A549 treated with Mapracorat at 1 μM for 4 hours (cell line): ENCODE results near the gene BFAR. TPM values are rescaled to one million over a fixed set of nuclear protein-coding genes. Genes with fewer than 3 reads are reported as not detected.

Experiments
- total RNA-seq: library from RNA; stranded (reverse); fragments of 200-300 nt; extraction: Qiagen RNA extraction; gene quantifications from 5 replicates; pipeline ENCODE4 v1.2.3, GENCODE V29; 2022

The BFAR gene, protein sequence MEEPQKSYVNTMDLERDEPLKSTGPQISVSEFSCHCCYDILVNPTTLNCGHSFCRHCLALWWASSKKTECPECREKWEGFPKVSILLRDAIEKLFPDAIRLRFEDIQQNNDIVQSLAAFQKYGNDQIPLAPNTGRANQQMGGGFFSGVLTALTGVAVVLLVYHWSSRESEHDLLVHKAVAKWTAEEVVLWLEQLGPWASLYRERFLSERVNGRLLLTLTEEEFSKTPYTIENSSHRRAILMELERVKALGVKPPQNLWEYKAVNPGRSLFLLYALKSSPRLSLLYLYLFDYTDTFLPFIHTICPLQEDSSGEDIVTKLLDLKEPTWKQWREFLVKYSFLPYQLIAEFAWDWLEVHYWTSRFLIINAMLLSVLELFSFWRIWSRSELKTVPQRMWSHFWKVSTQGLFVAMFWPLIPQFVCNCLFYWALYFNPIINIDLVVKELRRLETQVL
- total RNA-seq, result 111 to 139 TPM (median 126 TPM) in 5 replicates

DNA sequence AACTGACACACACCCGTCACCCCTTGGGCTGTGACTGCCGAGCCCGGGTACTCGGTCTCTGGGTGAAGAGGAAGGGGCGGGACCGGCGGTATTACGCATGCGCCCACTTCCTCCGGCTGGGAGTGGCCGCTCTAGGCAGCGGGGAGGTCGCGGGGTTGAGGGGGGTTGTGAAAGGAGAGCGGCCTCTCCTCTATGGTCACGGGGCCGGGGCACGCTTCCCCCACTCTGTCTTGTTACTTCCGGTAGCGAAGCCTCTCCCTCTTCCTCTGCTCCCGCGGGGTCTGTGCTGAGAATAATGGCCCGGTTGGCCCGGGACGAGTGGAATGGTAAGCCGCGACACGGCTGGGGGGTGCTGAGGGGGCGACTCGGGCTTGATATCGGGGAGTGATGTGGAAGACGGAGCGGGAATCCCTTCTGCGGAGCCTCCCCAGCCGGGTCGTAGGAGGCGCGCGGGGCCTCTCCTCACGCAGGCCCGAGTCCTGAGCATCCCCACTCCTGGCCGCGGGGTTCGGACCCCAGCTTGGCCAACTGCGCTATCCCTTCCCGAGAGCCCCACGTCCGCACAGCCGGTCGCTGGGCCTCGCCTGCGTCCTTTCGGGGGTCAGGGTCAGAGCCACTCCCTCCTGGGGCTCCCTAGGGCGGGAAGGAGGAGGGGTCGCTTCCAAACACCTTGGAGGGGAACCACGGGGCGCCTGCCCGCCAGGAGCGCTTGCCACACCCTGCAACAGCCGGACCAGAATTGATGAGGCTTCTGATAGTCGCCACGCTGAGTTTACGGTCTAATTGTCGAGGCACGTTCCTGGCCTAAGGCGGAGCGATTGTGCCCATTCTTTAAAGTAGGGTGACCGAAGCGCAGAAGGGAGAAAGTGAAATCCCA lies at the start of gene BFAR:
Gene BFAR (plus strand): TSS at position 259 of the 877 bp plus-strand sequence. CDS start 11,396 bp downstream, outside the sequence.

DNA sequence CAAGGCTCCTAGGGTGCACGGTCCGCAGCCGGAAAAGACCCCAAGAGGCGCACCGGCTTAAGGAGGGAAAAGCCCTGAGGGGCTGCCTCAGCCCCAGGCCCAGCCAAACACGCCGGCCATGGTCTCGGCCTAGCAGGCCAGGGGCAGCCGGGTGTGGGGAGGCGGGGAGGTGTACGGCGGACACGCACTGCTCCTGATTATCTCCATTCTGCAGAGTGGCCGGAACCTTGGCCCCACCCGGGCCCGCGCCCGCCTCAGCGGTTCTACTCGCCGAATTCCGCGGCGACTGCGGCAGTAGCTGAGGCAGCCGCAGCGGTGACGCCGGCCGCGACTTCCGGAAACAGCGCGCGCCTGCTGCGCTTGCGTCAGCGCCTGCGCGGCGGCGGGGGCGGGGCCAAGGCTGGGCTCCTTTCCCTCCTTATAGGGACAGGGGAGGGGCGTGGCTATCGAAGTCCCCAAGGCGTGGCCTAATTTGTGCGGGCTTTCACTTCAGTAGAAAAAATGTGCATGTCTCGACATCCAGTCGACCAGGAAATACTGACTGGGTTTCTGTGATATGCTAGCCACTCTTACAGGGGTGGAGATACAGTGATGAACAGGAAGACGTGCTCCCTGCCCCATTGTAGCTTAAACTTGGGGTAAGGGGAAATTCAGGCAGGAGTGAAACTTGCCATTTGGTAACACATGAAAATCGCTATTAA lies 2.7 kb upstream of the BFAR start, which contains the start of gene PARN:
Gene PARN (minus strand): TSS at position 342 of the 701 bp plus-strand sequence. CDS start 135 bp downstream, at position 207.

DNA sequence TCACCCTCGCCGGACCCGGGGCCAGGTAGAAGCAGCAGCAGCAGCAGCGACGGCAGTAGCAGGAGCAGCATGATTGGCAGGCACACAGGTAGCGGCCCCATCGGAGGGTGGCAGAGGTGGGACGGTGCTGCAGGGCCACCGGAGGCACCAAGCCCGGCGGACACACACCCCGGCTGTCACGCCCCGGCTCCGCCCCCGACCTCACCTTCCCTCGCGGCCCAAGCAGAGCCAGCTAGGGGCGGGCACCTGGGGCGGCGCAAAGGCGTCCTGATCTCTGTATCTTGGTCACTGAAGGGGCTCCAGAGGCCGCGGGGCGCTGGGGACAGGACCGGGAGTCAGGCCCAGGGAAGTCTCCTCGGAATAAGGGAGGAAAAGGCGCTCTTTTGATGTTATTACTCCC lies 61.4 kb downstream of the BFAR start, which contains the start of gene PLA2G10:
Gene PLA2G10 (minus strand): TSS at position 180 of the 400 bp plus-strand sequence. CDS start 79 bp downstream, at position 101.

DNA sequence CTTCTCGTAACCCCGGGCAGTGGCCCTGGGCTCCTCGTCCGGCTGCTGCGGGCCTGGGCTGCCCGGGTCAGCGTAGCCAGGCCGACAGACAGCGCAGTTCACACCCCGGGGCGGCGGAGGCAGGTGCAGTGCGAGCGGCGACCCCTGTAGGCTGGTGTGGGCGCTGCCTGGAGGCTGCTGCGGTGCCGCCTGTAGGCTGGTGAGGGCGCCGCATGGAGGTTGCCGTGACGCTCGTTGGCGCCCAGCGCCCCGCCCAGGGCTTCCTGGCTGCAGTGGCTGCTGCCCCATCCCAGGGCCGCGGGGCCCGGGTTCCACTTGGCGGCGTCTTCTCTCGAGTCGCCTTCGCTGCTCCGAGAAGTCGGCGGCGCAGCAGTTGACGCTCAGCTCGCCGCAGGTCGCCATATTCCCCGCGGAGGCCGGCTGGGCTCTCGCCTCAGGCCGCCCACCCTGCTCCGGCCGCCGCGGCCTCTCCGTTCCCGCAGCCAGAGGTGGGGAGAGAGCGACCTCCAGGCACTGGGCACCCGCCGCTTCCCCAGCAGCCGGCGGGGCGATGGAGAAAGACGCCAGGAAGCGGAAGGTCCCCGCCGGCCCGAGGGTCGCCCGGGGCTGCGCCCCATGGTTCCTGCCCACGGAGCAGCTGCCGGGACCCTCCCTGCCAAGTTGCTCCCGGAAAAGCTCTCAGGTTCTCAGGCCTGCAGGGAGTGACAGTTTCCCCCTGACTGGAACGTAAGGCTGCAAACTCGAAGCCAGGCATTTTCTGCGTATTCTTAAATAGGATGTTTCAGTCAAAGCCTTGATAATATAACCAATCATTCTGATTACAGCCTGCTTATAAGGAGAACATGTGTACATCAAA lies 70.6 kb downstream of the BFAR start, which contains the start of gene NPIPA3:
Gene NPIPA3 (plus strand): TSS at position 256 of the 856 bp plus-strand sequence. CDS start 5,533 bp downstream, outside the sequence.

Other genes with a start within 250 kb of the BFAR start
- gene PARN, start 2.7 kb upstream of the BFAR start, total RNA-seq, result 36.0 to 53.1 TPM (median 37.2 TPM) in 5 replicates
- 0.24 to 0.65 TPM (median 0.31 TPM) in 5 replicates for gene PLA2G10, start 61.4 kb downstream of the BFAR start, total RNA-seq
- 1.0 to 1.8 TPM (median 1.6 TPM) in 5 replicates for gene NPIPA3, start 70.5 kb downstream of the BFAR start, total RNA-seq
- gene NPIPA2, start 109.6 kb downstream of the BFAR start, total RNA-seq, result 0.78 to 2.5 TPM (median 1.8 TPM) in 5 replicates
- 91.2 to 100 TPM (median 98.3 TPM) in 5 replicates for gene NOMO1, start 200.8 kb downstream of the BFAR start, total RNA-seq